ENCODE measurements around the gene TNRC6C.
A peak's percentile ranks its signal among the peaks of the same experiment; 100 is the strongest.
"Not testable (repeated sequence)": the region's sequence is repeated elsewhere in the genome, so short reads cannot be mapped to it uniquely, and the experiment has no call there.

Gene TNRC6C

DNA sequence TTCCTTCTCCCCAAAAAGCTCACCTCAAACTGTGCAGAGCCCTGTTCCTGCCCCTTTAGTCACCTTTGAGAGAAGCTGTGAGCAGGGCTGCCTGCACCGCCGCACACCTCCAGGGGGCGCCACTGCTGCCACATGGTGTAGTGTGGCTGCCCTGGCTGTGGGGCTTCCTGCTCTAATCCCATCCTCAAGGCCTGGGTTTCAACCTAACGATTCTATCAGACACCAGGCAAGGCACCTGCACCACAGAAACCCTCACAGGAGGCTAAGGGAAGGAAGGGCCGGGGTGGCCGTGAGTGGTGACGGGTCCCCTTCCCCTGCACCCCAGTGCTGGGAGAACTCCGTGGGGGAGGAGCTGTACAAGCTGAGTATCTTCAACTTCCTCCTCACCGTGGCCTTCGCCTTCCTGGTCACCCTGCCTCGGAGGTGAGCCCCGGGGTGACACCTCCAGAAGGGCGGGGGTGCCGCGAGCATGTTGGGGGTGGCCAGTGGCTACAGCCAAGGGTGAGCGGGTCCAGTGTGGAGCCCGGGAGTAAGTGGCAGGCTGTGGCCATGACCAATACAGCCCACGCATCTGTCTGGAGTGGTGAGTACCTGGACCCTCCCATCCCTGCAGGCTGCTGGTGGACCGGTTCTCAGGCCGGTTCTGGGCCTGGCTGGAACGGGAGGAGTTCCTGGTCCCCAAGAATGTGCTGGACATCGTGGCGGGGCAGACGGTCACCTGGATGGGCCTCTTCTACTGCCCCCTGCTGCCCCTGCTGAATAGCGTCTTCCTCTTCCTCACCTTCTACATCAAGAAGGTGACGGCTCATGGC is 179.1 kb downstream of the TNRC6C start:
- no peak for DNase-seq (ENCODE audit: low spot score)

DNA sequence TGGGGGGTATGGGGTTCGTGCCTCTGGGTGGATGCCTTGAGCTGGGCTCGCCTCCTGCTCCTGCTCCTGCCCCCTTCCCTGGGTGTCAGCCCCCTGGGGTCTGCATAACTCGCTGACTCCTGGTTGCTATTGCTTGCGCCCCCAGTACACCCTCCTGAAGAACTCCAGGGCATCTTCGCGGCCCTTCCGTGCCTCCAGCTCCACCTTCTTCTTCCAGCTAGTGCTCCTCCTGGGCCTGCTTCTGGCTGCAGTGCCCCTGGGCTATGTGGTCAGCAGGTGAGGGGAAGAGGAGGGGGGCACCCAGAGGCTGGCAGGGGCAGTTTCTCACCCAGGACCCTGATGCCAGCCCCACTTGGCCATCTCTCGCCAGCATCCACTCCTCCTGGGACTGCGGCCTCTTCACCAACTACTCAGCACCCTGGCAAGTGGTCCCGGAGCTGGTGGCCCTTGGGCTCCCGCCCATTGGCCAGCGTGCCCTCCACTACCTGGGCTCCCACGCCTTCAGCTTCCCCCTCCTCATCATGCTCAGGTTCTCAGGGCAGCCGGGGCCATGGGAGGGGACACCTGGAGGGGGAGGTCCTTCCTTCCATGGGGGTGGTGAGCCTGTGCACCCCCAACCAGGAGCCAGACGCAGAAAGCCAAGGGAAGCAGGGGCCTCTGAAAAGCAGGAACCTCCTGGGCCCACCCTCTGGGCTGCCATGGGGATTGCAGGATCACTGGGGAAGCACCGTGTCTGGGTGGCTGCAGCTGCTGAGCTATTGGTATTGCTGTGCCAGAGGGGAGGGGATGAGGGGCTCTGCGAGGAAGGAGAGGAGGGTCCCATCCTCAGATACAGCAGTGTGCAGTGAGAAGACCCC is 179.9 kb downstream of the TNRC6C start:
- no peak for DNase-seq (ENCODE audit: low spot score)

DNA sequence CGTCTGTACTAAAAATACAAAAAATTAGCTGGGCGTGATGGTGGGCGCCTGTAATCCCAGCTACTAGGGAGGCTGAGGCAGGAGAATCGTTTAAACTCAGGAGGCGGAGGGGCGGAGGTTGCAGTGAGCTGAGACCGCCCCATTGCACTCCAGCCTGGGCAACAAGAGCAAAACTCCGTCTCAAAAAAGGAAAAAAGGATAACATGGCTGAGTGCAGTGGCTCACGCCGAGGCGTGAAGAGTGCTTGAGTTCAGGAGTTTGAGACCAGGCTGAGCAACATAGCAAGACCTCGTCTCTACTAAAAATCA is 181.3 kb downstream of the TNRC6C start:
- not testable (repeated sequence) for DNase-seq (ENCODE audit: low spot score)

DNA sequence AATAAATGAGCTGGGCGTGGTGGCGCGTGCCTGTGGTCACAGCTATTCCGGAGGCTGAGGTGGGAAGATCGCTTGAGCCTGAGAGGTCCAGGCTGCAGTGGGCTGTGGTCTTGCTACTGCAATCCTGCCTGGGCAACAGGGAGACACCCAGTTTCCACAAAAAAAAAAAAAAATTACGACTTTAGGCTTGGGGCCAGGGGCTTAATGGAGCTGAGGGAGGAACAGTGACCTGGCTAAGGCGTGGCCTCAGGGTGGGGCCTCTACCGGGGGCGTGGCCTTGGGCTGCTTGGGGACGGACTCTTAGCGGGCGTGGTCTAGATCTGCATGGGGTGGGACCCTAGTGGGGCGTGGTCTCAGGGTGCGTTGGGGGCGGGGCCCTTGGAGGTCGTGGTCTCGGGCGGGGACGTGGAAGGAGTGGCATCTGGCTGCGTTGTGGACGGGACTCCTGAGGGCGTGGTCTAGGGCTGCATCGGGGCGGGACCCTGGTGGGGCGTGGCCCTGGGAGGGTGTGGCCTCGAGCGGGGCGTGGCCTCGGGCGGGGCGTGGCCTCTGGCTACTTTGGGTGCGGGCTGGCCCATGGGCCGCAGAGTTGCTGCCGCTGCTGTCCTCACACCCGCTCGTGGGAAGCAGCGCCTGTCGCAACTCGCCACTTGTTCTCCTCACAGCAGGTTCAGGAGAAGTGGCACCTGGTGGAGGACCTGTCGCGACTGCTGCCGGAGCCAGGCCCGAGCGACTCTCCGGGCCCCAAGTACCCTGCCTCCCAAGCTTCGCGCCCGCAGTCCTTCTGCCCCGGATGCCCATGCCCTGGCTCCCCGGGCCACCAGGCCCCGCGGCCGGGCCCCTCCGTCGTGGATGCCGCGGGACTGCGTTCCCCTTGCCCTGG is 181.9 kb downstream of the TNRC6C start:
- peak; percentile 96 for DNase-seq (ENCODE audit: low spot score)

DNA sequence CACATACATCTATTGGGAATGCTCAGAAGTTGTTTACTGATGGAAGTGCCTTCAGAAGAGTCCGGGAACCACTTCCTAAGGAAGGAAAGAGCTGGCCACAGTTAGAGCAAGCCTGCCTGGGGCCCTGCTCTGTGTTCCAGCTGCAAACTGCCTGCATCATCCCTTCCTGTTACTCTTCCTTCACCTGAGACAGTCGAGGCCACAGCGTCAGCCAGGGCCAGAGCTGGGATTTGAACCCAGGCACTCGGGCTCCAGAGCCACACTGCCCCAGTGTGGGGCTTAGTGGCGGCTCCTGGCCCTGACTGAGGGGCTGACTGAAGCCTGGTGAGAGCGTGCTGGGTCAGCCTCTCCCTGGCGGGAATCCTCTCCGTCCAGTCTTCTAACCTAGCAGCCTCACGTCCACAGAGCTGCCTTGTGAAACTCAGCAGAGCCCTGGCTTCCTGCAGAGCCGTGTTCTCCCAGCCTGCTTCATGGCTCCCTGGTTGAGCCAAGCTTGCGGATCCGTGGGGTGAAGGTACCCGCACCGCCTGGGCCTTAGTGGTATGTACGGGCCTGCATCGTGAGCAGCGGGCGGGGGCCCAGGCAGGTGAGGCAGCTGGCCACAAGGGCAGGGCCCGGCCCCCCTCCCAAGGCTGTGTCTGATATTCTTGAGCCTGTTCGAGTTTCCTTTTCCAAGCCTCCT is 183.1 kb downstream of the TNRC6C start:
- DNase-seq (ENCODE audit: low spot score): no peak

DNA sequence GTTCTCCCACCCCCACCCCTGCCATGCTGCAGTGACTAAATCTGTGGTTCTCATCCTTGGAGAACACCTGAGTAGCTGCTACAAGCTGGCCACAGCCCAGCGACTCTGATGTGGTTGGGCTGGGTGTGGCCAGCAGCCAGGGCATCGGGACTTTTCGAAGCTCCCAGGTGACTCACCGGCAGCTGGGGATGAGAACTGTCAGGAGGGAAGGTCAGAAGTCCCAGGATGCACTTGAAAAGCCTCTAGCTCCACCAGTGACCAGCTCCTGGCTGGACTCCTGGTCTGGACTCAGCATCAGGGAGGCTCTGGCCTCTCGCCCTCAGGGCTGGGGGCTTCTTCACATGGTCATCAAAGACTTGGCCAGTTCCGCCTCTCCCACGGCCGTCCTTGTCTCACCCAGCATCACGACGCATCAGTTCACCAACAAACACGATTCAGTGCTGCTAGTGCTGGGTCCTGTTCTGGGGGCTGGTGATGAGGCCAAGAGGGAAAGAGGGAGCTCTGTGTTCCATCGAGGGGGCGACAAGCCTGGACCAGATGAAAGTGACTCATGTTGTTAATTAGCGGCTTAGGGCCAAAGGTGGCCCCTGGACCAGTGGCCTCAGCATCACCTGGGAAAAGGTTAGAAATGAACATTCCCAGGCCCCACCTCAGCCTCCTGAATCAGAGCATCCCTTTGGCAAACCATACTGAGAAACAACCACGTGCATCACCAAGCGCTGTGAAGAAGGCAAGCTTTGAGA is 183.8 kb downstream of the TNRC6C start:
- no peak for DNase-seq (ENCODE audit: low spot score)

DNA sequence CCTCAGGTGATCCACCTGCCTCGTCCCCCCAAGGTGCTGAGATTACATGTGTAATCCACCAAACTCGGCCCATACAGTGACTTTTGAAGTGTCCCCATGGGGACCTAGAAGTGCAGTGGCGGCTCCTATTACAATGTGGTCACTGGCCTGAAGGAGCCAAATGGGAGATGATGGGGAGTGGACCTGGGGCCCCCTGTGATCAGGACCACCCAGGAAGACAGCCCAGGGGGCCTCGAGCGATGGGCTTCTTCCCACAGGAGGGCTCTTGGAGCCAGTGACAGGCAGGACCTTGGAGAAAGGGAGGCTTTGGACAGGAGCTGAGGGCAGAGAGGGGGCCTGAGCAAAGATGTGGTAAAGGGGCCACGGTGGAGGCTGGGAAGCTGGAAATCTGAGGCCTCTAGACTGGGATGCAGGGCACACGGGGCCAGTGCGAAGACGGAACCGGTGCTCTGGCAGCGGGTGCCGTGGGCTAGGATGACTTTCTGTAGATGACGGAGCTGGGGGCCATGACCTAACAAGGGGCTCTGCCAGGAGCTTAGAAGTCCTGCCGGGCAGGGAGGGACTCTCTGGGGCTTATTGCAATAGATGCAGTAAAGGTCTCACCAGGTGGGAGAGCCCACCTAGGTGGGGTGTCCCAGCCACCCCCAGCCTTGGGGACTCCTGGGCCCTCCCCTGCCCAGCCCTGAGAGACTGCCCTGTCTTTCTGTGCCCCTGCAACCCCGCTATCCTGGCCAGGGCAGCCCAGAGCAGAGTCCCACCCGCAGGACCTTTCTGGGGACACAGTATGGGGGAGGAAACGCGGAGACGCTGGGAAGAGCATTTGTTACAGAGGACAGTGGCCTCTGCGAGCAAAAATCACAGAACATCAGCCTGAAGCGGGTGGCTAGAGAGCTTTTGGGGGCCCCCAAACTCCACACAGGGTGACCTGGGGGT is 185.0 kb downstream of the TNRC6C start:
- no peak for DNase-seq (ENCODE audit: low spot score)

DNA sequence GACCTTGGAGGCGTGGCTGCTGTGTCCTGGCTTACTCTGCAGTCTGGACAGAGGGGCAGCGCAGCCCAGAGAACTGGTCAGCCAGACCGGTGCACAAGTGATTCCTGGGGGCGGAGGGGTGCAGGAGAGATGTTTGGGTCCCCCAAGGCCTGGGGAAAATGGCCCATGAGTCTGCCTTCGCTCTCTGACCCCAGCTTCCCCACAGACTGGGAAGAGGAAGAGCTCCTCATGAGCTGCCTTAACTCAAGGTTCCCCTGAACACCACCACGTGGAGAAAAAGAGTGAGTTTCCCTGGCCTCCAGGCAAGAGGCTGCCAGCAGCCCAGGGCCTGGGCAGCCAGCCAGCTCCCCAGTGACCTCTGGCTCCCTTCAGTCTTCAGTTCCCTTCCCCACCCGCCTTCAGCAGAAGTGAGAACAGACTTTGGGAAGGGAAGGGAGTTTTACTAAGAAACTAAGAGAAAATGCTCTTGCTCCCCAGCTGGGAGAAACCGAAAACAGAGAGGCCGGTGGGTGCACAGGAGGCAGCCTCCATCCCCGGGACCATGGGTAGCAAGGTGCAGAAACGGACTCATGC is 185.7 kb downstream of the TNRC6C start:
- DNase-seq (ENCODE audit: low spot score): no peak

DNA sequence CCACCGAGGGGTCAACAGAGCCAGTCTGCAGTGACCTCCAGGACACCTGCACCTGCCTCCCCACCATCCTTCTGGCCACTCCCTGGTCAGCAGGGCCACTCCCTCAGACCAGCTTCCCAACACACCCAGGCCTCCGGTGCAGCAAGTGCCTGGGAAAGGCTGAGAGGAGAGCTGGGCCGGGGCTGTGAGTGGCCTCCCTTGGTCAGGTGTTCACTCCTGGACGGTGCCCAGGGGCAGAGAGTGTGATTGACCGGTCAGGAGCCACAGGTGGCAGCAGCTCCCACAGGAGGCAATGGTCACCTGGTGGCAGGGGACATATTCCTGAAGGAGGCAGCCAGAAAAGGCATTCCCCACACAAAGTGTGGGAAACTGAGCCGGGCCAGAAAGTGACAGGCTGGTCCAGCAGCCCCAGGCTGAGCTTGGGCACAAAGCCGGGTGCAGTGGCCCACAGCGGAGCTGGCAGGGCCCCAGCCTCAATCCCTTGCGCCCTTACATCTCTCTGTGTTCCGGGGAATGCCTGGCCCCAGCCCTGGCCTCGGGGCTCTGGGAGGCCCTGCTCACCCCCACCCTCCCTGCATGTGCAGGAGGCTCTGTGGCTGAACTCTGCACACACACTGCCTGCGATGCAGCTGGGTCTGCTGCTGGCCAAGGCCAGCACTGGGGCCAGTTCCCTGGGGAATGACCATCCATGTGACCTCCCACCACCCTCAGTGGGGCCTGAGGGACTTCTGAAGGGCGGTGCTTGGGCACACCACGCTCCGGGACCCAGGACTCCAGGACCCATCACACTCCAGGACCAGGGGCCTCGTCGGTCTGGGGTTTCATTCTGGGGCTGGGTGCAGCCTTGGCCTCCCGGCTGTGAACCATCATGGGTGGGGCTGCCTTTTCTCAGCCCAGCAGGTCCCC is 186.5 kb downstream of the TNRC6C start:
- no peak for DNase-seq (ENCODE audit: low spot score)

DNA sequence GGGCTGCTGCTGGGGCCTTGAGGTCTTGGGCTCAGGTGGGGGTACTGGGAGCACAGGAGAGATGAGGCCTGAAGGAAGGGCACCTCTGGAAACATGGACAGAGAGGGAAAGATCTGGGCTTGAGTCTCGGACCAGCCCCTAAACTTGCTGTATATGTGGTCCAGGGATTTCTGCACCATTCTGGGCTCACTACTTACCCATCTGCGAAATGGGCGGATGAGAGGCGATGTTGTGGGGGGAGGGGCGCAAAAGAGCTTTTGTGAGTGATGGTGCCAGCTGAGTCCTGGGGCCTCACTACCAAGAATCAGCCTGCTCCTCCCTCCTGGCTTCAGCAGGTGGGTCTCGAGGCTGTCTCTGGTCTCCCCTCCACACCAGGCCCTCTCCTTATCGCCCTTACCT is 188.0 kb downstream of the TNRC6C start:
- DNase-seq (ENCODE audit: low spot score): no peak

DNA sequence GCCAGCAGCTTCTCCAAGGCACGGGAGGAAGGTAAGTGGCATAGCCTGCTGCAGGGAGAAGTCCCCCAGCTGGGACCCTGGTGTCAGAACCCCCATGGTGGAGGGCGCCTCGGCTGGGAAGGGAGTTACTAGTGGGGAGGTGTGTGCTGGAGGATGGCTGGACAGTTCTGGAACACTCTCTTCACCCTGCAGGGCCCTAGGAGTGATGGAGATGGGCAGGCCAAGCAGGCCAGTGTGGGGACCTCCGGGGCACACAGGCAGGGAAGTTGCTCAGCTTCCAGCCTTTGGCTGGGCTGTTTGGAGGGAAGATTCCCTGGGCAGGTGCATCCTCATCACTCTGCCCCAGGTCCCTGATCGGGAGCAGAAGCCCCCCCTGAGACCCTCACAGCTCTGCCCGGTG is 188.4 kb downstream of the TNRC6C start:
- no peak for DNase-seq (ENCODE audit: low spot score)

DNA sequence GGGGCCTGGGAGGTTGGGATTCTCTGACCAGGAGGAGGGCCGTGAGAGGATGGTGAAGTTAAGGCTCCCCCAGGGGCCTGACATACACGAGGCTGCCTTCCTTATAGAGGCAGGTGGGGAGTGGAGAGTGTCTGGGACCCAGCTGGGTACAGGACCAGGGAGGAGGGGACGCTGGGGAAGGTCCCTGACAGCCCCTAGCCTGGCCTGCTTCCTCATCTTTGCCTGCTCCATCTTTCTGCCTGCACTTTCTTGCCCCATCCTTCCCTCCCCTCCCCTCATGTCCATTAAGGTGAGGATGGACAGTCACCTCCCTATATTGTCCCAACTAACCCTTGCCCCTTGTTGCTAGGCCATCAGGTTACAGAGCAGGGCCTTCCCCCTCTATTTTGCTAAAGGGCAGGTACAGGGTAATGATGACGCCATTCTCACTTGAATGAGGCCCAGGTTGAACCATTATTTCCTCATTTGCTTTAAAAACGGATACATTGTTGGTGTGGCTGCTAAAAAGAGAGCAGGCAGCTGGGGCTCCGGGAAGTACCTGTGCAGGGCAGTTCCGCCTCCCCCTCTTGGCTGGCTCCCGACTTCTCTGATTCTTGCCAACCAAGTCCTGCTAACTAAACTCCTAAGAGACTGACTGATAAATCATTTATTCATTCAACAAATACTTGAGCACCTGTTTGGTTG is 189.0 kb downstream of the TNRC6C start:
- no peak for DNase-seq (ENCODE audit: low spot score)

DNA sequence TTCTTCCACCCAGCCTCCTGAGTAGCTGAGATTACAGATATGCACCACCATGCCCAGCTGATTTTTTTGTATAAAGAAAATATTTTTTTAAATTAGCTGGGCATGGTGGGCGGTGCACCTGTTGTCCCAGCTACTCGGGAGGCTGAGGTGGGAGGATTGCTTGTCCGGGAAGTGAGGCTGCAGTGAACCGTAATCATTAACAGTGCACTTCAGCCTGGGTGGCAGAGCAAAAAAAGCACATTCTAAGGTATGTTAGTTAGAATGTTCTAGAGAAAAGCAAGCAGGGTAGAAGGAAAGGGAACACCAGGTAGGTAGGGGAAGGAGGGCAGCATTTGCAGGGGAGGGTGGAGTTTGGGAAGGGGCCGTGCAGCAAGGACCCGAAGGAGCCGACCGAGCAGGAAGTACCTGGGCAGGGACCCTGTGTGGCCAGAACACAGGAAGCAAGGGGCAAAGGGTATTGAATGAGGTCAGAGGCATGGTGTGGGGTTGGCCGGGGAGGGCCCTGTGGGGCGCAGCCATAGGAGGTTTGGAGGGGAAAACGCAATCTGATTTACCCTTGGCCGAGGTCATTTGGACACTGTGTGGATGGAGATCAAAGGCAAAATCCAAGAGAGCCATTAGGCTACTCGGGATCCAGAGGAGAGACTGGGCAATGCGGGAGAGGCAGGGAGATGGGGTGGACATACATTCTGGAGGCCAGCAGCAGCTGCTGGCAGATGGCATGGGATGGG is 189.9 kb downstream of the TNRC6C start:
- no peak for DNase-seq (ENCODE audit: low spot score)

DNA sequence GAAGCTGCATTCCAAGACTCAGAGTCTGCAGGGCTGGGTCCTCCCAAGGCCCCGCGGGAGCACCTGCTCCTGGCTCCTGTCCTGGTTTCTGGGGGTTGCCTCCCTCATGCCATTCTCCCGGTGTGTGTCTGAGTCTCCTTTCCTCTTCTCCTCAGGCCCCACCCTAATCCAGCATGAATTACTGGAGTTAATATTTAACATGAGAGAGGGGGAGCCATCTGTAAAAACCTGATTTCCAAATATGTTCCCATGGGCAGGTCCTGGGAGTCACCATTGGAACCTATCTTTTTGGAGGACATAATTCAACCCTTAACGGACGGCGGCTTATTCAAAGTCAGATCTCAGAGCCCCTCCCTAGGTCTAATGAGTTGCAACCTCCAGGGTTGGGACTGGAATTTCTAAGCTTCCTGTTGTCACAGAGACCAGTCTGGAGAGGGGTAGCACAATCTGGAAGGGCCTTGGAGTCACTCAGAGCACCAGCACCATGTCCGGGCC is 193.1 kb downstream of the TNRC6C start:
- DNase-seq (ENCODE audit: low spot score): no peak

DNA sequence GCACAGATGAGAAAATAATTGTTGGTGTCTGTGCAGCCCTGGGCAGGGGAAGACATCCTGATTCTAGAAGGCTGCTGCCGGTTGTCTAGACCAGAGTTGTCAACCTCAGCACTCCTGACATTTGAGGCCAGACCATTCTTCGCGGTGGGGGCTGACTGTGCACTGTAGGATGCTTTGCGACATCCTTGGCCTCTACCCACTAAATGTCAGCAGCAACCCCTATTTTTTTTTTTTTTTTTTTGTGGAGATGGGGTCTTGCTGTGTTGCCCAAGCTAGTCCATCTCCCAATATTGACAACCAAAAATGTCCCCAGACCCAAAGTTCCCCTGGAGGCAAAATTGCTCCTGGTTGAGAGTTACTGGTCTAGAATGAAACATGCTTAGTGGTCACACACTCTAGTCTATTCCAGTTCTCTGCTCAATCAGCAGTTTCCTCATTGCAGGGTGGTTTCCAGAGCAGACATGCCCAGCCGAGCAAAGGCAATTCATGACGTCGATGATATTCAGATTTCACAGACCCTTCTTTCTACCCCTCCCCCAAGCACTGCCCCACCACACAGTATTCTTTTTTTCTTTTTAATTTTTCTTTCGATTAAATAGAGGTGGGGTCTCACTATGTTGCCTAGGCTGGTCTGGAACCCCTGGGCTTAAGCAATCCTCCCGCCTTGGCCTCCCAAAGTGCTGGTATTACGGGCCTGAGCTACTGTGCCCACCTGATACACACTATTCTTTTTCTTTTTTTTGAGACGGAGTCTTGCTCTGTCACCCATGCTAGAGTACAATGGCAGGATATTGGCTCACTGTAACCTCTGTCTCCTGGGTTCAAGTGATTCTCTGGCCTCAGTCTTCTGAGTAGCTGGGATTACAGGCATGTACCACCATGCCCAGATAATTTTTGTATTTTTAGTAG is 196.7 kb downstream of the TNRC6C start:
- DNase-seq (ENCODE audit: low spot score): no peak

Data from CD4-positive, alpha-beta T cell treated with Interleukin-2 at 100 ng/mL for 4 hours (primary cell).